ENCODE measurements around the gene SNRNP48.

- TF ChIP-seq POLR2A (IDR thresholded peaks at IDR 0.05; ENCODE audit: low read depth, low read length) = no peak
- TF ChIP-seq POLR2AphosphoS5 (IDR thresholded peaks at IDR 0.05; ENCODE audit: low read depth, low read length) = no peak
These were observed 27.2 kb upstream of the SNRNP48 start for GRCh38 chr6:7562769-7563168.

All from GM12892 (cell line).